Right lobe of liver (tissue), 6 donors: ENCODE results near the gene ADRA1B. TPM values are rescaled to one million over a fixed set of nuclear protein-coding genes. Genes with fewer than 3 reads are reported as not detected.

Experiments used
- ATAC-seq, 4 donors: fragments of 200-7000 bp; cut with Tn5 transposase; one replicate each; pipeline ENCODE4 v1.9.1; 2020; ENCODE audit warnings: mild to moderate bottlenecking in 4 of 4, moderate library complexity in 4 of 4
- DNase-seq, 3 donors: peaks; one replicate each; pipeline ENCODE4 v3.0.0-alpha.2; 2020
- H3K27ac ChIP-seq, 3 donors: fragments of 200-600 bp; one replicate each; pipeline ENCODE4 v1.8.0; 2022
- H3K27me3 ChIP-seq, 2 donors: fragments of 200-600 bp; one replicate each; pipeline ENCODE4 v1.8.0; 2022
- H3K36me3 ChIP-seq, 4 donors: fragments of 200-600 bp; sonication (generic) in 1 of 4; one replicate each; pipeline versions ENCODE4 v1.5.1 to v1.8.0; 2017 to 2022; ENCODE audit warnings: control low read depth in 1 of 4
- H3K4me1 ChIP-seq, 4 donors: fragments of 200-600 bp; sonication (generic) in 1 of 4; one replicate each; pipeline versions ENCODE4 v1.5.1 to v1.8.0; 2017 to 2022; ENCODE audit warnings: control low read depth in 1 of 4
- H3K4me3 ChIP-seq, 3 donors: fragments of 200-600 bp; one replicate each; pipeline ENCODE4 v1.8.0; 2022
- H3K9me3 ChIP-seq, 4 donors: fragments of 200-600 bp; sonication (generic) in 1 of 4; one replicate each; pipeline versions ENCODE4 v1.5.1 to v1.8.0; 2017 to 2022; ENCODE audit warnings: control low read depth in 1 of 4
- CTCF ChIP-seq, 4 donors: fragments of 200-600 bp in 3 of 4; fragments of 450-650 bp in 1 of 4; IDR thresholded peaks; one replicate each; pipeline versions ENCODE4 v1.5.1 to v1.8.0; 2016 to 2022; ENCODE audit warnings: antibody characterized with exemption in 4 of 4, mild to moderate bottlenecking in 2 of 4
- POLR2A ChIP-seq: fragments of 450-650 bp; IDR thresholded peaks from one replicate; pipeline ENCODE4 v1.6.1; 2017; ENCODE audit warnings: antibody characterized with exemption, mild to moderate bottlenecking
- WGBS: methylation state at CpG from one replicate; pipeline ENCODE4 v1.1.6; 2018; ENCODE audit warnings: low coverage, low lambda C conversion rate; ENCODE audit not compliant: insufficient coverage; ENCODE audit errors: missing lambda C conversion rate; 5-methylcytosine and 5-hydroxymethylcytosine counted together
- intact Hi-C, 2 donors: fragments of 100-400 bp; cut with DNase I; formaldehyde crosslinking; loops; one replicate each; pipeline versions ENCODE4 v1.11.2 to v1.14.1; 2022
- total RNA-seq, 6 experiments: library from RNA; depleted of rRNA in 2 of 6; stranded (reverse); fragments of >200 nt in 2 of 6; fragmentation: NEBNext Ultra II Directional in 3 of 6; extraction: Animal tissue kit (Norgen Biotek cat#: 25700) in 3 of 6; gene quantifications; one replicate each; pipeline versions ENCODE4 v1.1.0 to v1.2.4, GENCODE V29; 2016 to 2023
- donor health status: DM: no; HTN: yes; CAD: no.
- donor health status: DM: no; HTN: no; CAD: no.
- donor health status: DM: no; HTN: no; CAD: no.
- donor health status: DM: no; HTN: yes; CAD: no.
- donor health status: DM: no; HTN: yes; CAD: no.

The ADRA1B gene
- total RNA-seq, 6 experiments from 2014 or later = 7.8 to 17.1 (median 10.2) TPM

- Histone ChIP-seq H3K36me3 (no peaks in the 10 kb centered on the region), H3K9me3 (no peaks in the 10 kb centered on the region), H3K27me3 (no peaks in the 10 kb centered on the region), H3K4me1 (peaks cover 0 to 61% (median 30%) of the 10 kb centered on the region in 4 donors), H3K27ac (peak overlapping the region; percentile 45 to 92 (median 90)), H3K4me3 (peak overlapping the region in 2 of 3 donors; percentile 3 to 4)
- peak in 1 of 3 donors; percentile 78 for DNase-seq
- 23% methylated on average over 5 of the region's 5 CpGs for WGBS
- ATAC-seq = peak; percentile 26 to 59 (median 50)
- intact Hi-C loops = no loop called here
- no peak for TF ChIP-seq POLR2A
- no peak for TF ChIP-seq CTCF (IDR thresholded peaks at IDR 0.05)
Observed at GRCh38 chr5:159910207-159910842, 6.0 kb upstream of the ADRA1B start.

- peak; percentile 53 to 72 (median 66) for ATAC-seq
- TF ChIP-seq POLR2A (no peak), CTCF (IDR thresholded peaks at IDR 0.05) (no peak)
Observed at GRCh38 chr5:159910843-159911229, 5.4 kb upstream of the ADRA1B start.

GRCh38 chr5:159911349-159911748 is 4.9 kb upstream of the ADRA1B start:
- peak; percentile 72 to 88 (median 83) for DNase-seq
- Histone ChIP-seq H3K4me3 (peak overlapping the region in 1 of 3 donors; percentile 20), H3K4me1 (peaks cover 0 to 61% (median 34%) of the 10 kb centered on the region in 4 donors), H3K27me3 (no peaks in the 10 kb centered on the region), H3K9me3 (no peaks in the 10 kb centered on the region), H3K36me3 (no peaks in the 10 kb centered on the region), H3K27ac (peak overlapping the region; percentile 69 to 92 (median 90))
- ATAC-seq = peak; percentile 68 to 82 (median 76)
- WGBS = 47% methylated on average over 3 of the region's 4 CpGs
- intact Hi-C loops = no loop called here
- TF ChIP-seq POLR2A = peak; percentile 18
- TF ChIP-seq CTCF (IDR thresholded peaks at IDR 0.05) = no peak

More at GRCh38 chr5:159910843-159911229, 5.4 kb upstream of the ADRA1B start:
- intact Hi-C loops = no loop called here
- WGBS = 22% methylated on average over 2 of the region's 2 CpGs
- H3K4me1 ChIP-seq = peaks cover 0 to 61% (median 33%) of the 10 kb centered on the region in 4 donors
- H3K27me3 ChIP-seq = no peaks in the 10 kb centered on the region
- H3K27ac ChIP-seq = peak overlapping the region; percentile 69 to 92 (median 90)
- no peaks in the 10 kb centered on the region for H3K36me3 ChIP-seq
- H3K4me3 ChIP-seq = peak overlapping the region in 2 of 3 donors; percentile 3 to 20
- DNase-seq = peak in 1 of 3 donors; percentile 57
- H3K9me3 ChIP-seq = no peaks in the 10 kb centered on the region

GRCh38 chr5:159912033-159912800 is 4.1 kb upstream of the ADRA1B start:
- Histone ChIP-seq H3K27me3 (no peaks in the 10 kb centered on the region), H3K9me3 (no peaks in the 10 kb centered on the region), H3K36me3 (no peaks in the 10 kb centered on the region), H3K4me3 (no peak overlapping the region), H3K27ac (peak overlapping the region; percentile 69 to 92 (median 90)), H3K4me1 (peaks cover 0 to 57% (median 32%) of the 10 kb centered on the region in 4 donors)
- DNase-seq (no peak), ATAC-seq (no peak)
- intact Hi-C loops = no loop called here
- no peak for TF ChIP-seq CTCF (IDR thresholded peaks at IDR 0.05)
- TF ChIP-seq POLR2A = no peak
- 42% methylated on average over 4 of the region's 4 CpGs for WGBS
